MCF 10A (cell line): ENCODE results near the gene ANKRD39. TPM values are rescaled to one million over a fixed set of nuclear protein-coding genes. Genes with fewer than 3 reads are reported as not detected.
"Not testable (repeated sequence)": the region's sequence is repeated elsewhere in the genome, so short reads cannot be mapped to it uniquely, and the experiment has no call there.

Experiments
- BruUV-seq: library from RNA; stranded (reverse); fragments of 400-500 nt; replicated peaks from 2 replicates; lab custom pipeline; 2021; lab: Mats Ljungman, UMichigan
- CTCF ChIA-PET: fragments of 300-600 bp; sonication (Branson Sonifier 250); formaldehyde crosslinking; extraction: SDS; loops from one replicate; lab custom pipeline; 2021; ENCODE audit warnings: antibody characterized with exemption, inconsistent platforms; lab: Yijun Ruan, JAX
- POLR2A ChIA-PET: fragments of 300-600, 350-650 bp; sonication (Branson Sonifier 250); formaldehyde crosslinking; extraction: SDS; loops from one replicate; lab custom pipeline; 2020; ENCODE audit warnings: antibody characterized with exemption, inconsistent platforms; lab: Yijun Ruan, JAX
- DNase-seq: peaks from one replicate; pipeline ENCODE4 v3.0.0-alpha.2; 2018; ENCODE audit not compliant: unreplicated experiment
- H3K27ac Mint-ChIP-seq: one replicate; pipeline ENCODE4 v1.8.0; 2022; ENCODE audit warnings: mild to moderate bottlenecking, low read depth, mixed read lengths; ENCODE audit not compliant: unreplicated experiment
- H3K27me3 Mint-ChIP-seq: one replicate; pipeline ENCODE4 v1.8.0; 2022; ENCODE audit warnings: mixed read lengths; ENCODE audit not compliant: insufficient read depth, unreplicated experiment
- H3K36me3 Mint-ChIP-seq: one replicate; pipeline ENCODE4 v1.8.0; 2022; ENCODE audit warnings: mild to moderate bottlenecking, moderate library complexity, mixed read lengths; ENCODE audit not compliant: insufficient read depth, unreplicated experiment
- H3K4me1 Mint-ChIP-seq: one replicate; pipeline ENCODE4 v1.8.0; 2022; ENCODE audit warnings: mixed read lengths; ENCODE audit not compliant: insufficient read depth, unreplicated experiment
- H3K4me3 Mint-ChIP-seq: one replicate; pipeline ENCODE4 v1.8.0; 2022; ENCODE audit warnings: mild to moderate bottlenecking, moderate library complexity, mixed read lengths; ENCODE audit not compliant: unreplicated experiment
- H3K9me3 Mint-ChIP-seq: one replicate; pipeline ENCODE4 v1.8.0; 2022; ENCODE audit warnings: mixed read lengths; ENCODE audit not compliant: unreplicated experiment
- intact Hi-C: fragments of 100-400 bp; cut with micrococcal nuclease; formaldehyde crosslinking; loops from 2 replicates; pipeline ENCODE4 v1.14.1; 2022
- total RNA-seq: library from RNA; stranded (reverse); gene quantifications from 2 replicates; pipeline ENCODE4 v1.2.3, GENCODE V29; 2022
- TF ChIP-seq, protein P1 (sequence below): fragments of 200-600 bp; IDR thresholded peaks from one replicate; pipeline ENCODE4 v1.8.0; 2022; ENCODE audit warnings: antibody characterized with exemption, mild to moderate bottlenecking; ENCODE audit not compliant: unreplicated experiment

The ANKRD39 gene
- total RNA-seq, 1 experiment from 2014 or later: 14.0 TPM

DNA sequence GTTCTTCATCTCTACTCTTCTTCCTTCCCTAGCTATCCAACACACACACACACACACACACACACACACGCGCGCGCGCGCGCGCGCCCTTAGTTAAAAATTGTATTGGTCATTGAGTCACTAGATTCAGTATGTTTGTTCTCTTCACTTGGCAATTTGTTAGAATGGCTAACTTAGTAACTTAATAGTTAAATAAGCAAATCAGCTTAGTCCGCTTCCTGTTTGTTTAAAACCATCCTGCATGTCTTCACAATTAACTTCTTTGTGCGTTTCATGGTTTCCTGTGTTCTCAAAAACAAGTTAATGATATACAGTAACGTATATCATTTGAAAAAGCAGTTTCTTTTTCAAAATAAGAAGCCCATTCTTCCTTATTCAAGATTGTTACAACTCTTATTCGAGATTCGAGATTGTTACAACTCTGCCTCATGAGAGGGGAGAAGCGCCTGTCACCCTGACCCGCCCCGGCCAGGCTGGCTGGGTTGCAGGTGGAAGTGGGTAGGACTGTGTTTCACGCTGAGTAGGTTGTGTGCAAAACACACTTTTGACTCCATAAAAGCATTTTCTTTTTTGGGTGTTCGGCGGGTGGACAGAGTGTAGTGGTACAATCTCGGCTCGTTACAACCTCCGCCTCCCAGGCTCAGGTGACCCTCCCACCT is 51.2 kb downstream of the ANKRD39 start:
- no peak for DNase-seq
- intact Hi-C loops: loop anchor here (10.0 kb wide), 1 partner anchor 72 kb away; no protein-coding TSS in a partner anchor
- H3K27ac Mint-ChIP-seq: no peak overlapping the region
- H3K4me1 Mint-ChIP-seq: no peaks in the 10 kb centered on the region
- TF ChIP-seq, protein P1, sequence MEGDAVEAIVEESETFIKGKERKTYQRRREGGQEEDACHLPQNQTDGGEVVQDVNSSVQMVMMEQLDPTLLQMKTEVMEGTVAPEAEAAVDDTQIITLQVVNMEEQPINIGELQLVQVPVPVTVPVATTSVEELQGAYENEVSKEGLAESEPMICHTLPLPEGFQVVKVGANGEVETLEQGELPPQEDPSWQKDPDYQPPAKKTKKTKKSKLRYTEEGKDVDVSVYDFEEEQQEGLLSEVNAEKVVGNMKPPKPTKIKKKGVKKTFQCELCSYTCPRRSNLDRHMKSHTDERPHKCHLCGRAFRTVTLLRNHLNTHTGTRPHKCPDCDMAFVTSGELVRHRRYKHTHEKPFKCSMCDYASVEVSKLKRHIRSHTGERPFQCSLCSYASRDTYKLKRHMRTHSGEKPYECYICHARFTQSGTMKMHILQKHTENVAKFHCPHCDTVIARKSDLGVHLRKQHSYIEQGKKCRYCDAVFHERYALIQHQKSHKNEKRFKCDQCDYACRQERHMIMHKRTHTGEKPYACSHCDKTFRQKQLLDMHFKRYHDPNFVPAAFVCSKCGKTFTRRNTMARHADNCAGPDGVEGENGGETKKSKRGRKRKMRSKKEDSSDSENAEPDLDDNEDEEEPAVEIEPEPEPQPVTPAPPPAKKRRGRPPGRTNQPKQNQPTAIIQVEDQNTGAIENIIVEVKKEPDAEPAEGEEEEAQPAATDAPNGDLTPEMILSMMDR: no peak
- no peak overlapping the region for H3K4me3 Mint-ChIP-seq
- no peaks in the 10 kb centered on the region for H3K9me3 Mint-ChIP-seq
- ChIA-PET CTCF (interaction anchor here (0.6 to 1.5 kb wide), 4 partner anchors 44 to 236 kb away, joined by 3 to 5 read pairs (median 3); partner anchors contain the start of gene CNNM4), POLR2A (interaction anchor here (1.0 kb wide), 1 partner anchor 9 kb away, joined by 3 read pairs; no protein-coding TSS in a partner anchor)
- H3K36me3 Mint-ChIP-seq: peaks cover 5% of the 10 kb centered on the region
- BruUV-seq: no TSS peak
- no peaks in the 10 kb centered on the region for H3K27me3 Mint-ChIP-seq

DNA sequence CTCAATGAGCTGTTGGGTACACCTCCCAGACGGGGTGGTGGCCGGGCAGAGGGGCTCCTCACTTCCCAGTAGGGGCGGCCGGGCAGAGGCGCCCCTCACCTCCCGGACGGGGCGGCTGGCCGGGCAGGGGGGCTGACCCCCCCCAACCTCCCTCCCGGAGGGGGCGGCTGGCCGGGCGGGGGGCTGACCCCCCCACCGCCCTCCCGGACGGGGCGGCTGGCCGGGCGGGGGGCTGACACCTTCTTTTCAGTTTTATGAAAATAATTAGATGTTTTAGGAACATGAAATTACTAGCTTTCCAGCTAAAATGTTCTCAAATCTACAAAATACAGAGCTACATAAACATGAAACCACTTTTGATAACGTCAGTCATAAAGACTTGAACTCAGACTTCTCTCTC is 51.9 kb downstream of the ANKRD39 start:
- not testable (repeated sequence) for DNase-seq, H3K36me3 Mint-ChIP-seq, H3K27ac Mint-ChIP-seq, H3K4me3 Mint-ChIP-seq, H3K9me3 Mint-ChIP-seq, H3K27me3 Mint-ChIP-seq, BruUV-seq, H3K4me1 Mint-ChIP-seq
- POLR2A ChIA-PET: interaction anchor here (1.0 kb wide), 1 partner anchor 9 kb away, joined by 3 read pairs; no protein-coding TSS in a partner anchor
- intact Hi-C loops: loop anchor here (10.0 kb wide), 1 partner anchor 71 kb away; no protein-coding TSS in a partner anchor
- CTCF ChIA-PET: interaction anchor here (0.7 to 1.5 kb wide), 3 partner anchors 45 to 236 kb away, joined by 3 to 5 read pairs (median 5); partner anchors contain the start of gene CNNM4

DNA sequence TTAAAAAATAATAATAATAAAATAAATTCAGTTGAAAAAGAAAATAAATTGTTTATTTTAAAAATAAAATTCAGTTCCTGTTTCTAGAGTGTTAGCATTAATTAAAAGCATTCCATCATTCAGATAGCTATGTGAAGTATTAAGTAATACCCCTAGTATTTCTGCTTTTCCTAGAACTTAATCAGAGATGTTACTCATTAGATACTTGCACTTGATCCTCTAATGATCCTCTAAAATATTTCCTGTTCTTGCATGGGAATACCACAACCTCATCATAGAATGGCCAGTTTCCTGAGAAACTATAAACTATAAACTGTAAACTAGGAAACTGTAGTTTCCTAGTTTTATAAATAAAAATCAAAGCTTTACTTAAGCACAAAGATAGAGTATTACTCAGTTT is 52.8 kb downstream of the ANKRD39 start:
- BruUV-seq: no TSS peak
- no peaks in the 10 kb centered on the region for H3K27me3 Mint-ChIP-seq
- intact Hi-C loops: loop anchor here (5.0 to 10.0 kb wide), 2 partner anchors 70 to 188 kb away; no protein-coding TSS in a partner anchor
- no peak overlapping the region for H3K27ac Mint-ChIP-seq
- ChIA-PET POLR2A (interaction anchor here (1.5 kb wide), 1 partner anchor 10 kb away, joined by 5 read pairs; no protein-coding TSS in a partner anchor), CTCF (interaction anchor here (0.6 to 1.2 kb wide), 3 partner anchors 42 to 150 kb away, joined by 3 to 6 read pairs (median 4); no protein-coding TSS in a partner anchor)
- no peak for DNase-seq
- no peak overlapping the region for H3K4me3 Mint-ChIP-seq
- H3K36me3 Mint-ChIP-seq: peaks cover 5% of the 10 kb centered on the region
- no peaks in the 10 kb centered on the region for H3K9me3 Mint-ChIP-seq
- H3K4me1 Mint-ChIP-seq: no peaks in the 10 kb centered on the region
- TF ChIP-seq, protein P1: no peak

DNA sequence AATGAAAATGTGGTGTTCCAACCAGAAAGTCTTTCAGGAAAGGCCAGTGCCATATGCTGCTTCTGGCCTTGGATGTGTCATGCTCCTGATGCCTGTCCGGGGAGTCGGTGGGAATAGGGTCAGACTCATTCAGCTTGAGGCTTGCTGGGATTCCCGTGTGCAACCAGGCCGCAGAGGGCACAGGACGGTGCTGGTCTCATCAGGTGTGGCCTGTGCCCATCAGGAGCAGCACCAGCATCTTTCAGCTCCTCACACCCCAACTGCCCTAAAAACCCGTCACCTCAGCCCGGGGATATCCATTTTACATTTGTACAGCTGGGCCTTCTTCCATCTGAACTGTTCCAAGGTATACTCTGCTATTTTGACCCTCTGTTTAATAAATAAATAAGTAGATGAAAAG is 55.1 kb downstream of the ANKRD39 start:
- BruUV-seq: no TSS peak
- Mint-ChIP-seq H3K9me3 (no peaks in the 10 kb centered on the region), H3K4me3 (no peak overlapping the region), H3K36me3 (no peaks in the 10 kb centered on the region), H3K27me3 (no peaks in the 10 kb centered on the region), H3K4me1 (no peaks in the 10 kb centered on the region), H3K27ac (no peak overlapping the region)
- intact Hi-C loops: loop anchor here (5.0 to 10.0 kb wide), 2 partner anchors 68 to 185 kb away; no protein-coding TSS in a partner anchor
- POLR2A ChIA-PET: interaction anchor here (1.1 kb wide), 1 partner anchor 45 kb away, joined by 3 read pairs; no protein-coding TSS in a partner anchor
- CTCF ChIA-PET: interaction anchor here (0.5 to 0.6 kb wide), 2 partner anchors 170 to 600 kb away, joined by 3 read pairs; no protein-coding TSS in a partner anchor
- DNase-seq: no peak
- TF ChIP-seq, protein P1: no peak
